PC-3 (cell line): ENCODE data around the gene GNB2. TPM values are rescaled to one million over a fixed set of nuclear protein-coding genes. Genes with fewer than 3 reads are reported as not detected.

Experiments
- ATAC-seq: fragments of 200-7000 bp; cut with Tn5 transposase; 2 replicates; pipeline ENCODE4 v1.9.1; 2020; ENCODE audit warnings: mild to moderate bottlenecking, moderate library complexity
- BruUV-seq: library from RNA; stranded (reverse); fragments of 400-500 nt; replicated peaks from 2 replicates; lab custom pipeline; 2021; lab: Mats Ljungman, UMichigan
- CTCF ChIA-PET: fragments of 300-600 bp; sonication (Branson Sonifier 250); formaldehyde crosslinking; loops from one replicate; lab custom pipeline; 2022; ENCODE audit warnings: antibody characterized with exemption; lab: Charles Lee
- POLR2A ChIA-PET: fragments of 300-600 bp; sonication (Branson Sonifier 250); formaldehyde crosslinking; loops from one replicate; lab custom pipeline; 2022; ENCODE audit warnings: antibody characterized with exemption; ENCODE audit not compliant: unreplicated experiment; lab: Charles Lee
- DNase-seq: peaks from one replicate; pipeline ENCODE4 v3.0.0-alpha.2; 2015
- H2AFZ ChIP-seq: fragments of 300-600 bp; sonication (generic); 2 replicates; pipeline ENCODE4 v1.6.0; 2016; ENCODE audit warnings: antibody characterized with exemption, low read length
- H3F3A ChIP-seq: fragments of 300-600 bp; sonication (generic); one replicate; pipeline ENCODE4 v1.6.0; 2017; ENCODE audit warnings: antibody characterized with exemption, low read length, control low read depth, mild to moderate bottlenecking; ENCODE audit not compliant: unreplicated experiment
- H3K27ac ChIP-seq: fragments of 300-600 bp; sonication (generic); 2 replicates; pipeline ENCODE4 v1.5.1; 2016; ENCODE audit warnings: mild to moderate bottlenecking, low read length
- H3K27me3 ChIP-seq: fragments of 300-600 bp; sonication (generic); 2 replicates; pipeline ENCODE4 v1.6.1; 2016; ENCODE audit warnings: low read length, mixed read lengths
- H3K36me3 ChIP-seq: fragments of 300-600 bp; sonication (generic); 2 replicates; pipeline ENCODE4 v1.6.1; 2016; ENCODE audit warnings: low read depth, mixed run types, low read length, mixed read lengths
- H3K4me1 ChIP-seq: fragments of 300-600 bp; sonication (generic); 2 replicates; pipeline ENCODE4 v1.5.1; 2016; ENCODE audit warnings: low read length; ENCODE audit not compliant: insufficient read depth
- H3K4me2 ChIP-seq: fragments of 300-600 bp; sonication (generic); 2 replicates; pipeline ENCODE4 v1.6.0; 2016; ENCODE audit warnings: low read length
- H3K4me3 ChIP-seq: fragments of 300-600 bp; sonication (generic); 2 replicates; pipeline ENCODE4 v1.5.1; 2016; ENCODE audit warnings: mild to moderate bottlenecking, low read length, mixed read lengths
- H3K79me2 ChIP-seq: fragments of 300-600 bp; sonication (generic); 2 replicates; pipeline ENCODE4 v1.6.1; 2017; ENCODE audit warnings: low read length, mixed read lengths
- H3K9ac ChIP-seq: fragments of 300-600 bp; sonication (generic); 2 replicates; pipeline ENCODE4 v1.6.0; 2016; ENCODE audit warnings: mild to moderate bottlenecking, low read length
- H3K9me2 ChIP-seq: fragments of 300-600 bp; sonication (generic); replicated peaks from 2 replicates; pipeline ENCODE4 v1.6.1; 2016; ENCODE audit warnings: mixed run types, low read length, mixed read lengths
- H3K9me3 ChIP-seq: fragments of 300-600 bp; sonication (generic); 2 replicates; pipeline ENCODE4 v1.6.1; 2016; ENCODE audit warnings: low read length, mixed read lengths
- H4K20me1 ChIP-seq: fragments of 300-600 bp; sonication (generic); 2 replicates; pipeline ENCODE4 v1.6.1; 2016; ENCODE audit warnings: low read length, mixed read lengths
- EZH2 ChIP-seq: fragments of 300-600 bp; sonication (generic); IDR thresholded peaks from one replicate; pipeline ENCODE4 v1.6.1; 2017; ENCODE audit warnings: antibody characterized with exemption, mild to moderate bottlenecking, low read length; ENCODE audit not compliant: unreplicated experiment
- EZH2phosphoT487 ChIP-seq: fragments of 300-600 bp; sonication (generic); IDR thresholded peaks from 2 replicates; pipeline ENCODE4 v1.6.1; 2018; ENCODE audit warnings: mild to moderate bottlenecking, antibody characterized with exemption, low read length, borderline replicate concordance
- intact Hi-C: fragments of 100-400 bp; cut with micrococcal nuclease; formaldehyde crosslinking; loops from 2 replicates; pipeline ENCODE4 v1.9.0; 2023
- total RNA-seq: library from RNA; depleted of rRNA; stranded (reverse); fragments of >200 nt; gene quantifications from 2 replicates; pipeline ENCODE4 v1.2.3, GENCODE V29; 2014
- TF ChIP-seq, protein P1 (sequence below): fragments of 300-600 bp; sonication (generic); conservative IDR thresholded peaks from 2 replicates; pipeline ENCODE4 v1.5.1; 2017; ENCODE audit warnings: antibody characterized with exemption, low read depth, mild to moderate bottlenecking, low read length

Gene GNB2
- total RNA-seq, 1 experiment from 2014 or later: 164 TPM

DNA sequence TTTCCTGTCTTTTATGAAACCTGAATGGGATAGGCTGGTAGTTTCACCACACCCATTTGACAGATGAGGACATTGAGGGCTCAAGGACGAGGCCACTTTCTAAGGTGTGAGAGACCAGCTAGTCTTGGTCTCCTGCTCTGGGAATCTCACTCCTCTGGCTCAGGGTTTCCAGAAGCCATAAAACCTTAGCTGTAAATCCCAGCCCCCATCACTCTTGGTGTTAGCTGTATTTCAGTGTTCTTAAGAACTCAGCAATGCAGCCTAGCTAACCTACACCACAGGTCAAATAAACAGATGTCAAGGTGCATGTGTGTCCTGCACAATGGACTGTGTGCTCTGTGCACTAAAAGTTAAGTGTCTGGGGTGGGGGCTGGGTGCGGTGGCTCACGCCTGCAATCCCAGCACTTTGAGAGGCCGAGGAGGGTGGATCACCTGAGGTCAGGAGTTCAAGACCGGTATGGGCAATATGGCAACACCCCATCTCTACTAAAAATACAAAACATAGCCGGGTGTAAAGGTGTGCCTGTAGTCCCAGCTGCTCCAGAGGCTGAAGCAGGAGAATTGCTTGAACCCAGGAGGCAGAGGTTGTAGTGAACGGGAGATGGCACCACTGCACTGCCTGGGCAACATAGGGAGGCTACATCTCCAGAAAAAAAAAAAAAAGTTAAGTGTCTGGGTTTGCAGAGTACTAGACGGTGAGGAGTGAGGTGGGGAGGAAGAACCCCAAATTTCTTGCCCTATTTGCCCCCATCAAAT, 46.2 kb downstream of the GNB2 start:
- intact Hi-C loops: no loop called here
- Histone ChIP-seq H3K4me2 (no peak overlapping the region), H4K20me1 (no peaks in the 10 kb centered on the region), H3K9ac (no peak overlapping the region), H3K79me2 (no peaks in the 10 kb centered on the region), H3K9me2 (no peaks in the 10 kb centered on the region), H3F3A (no peaks in the 10 kb centered on the region), H3K36me3 (no peaks in the 10 kb centered on the region), H3K9me3 (no peaks in the 10 kb centered on the region), H3K4me1 (no peaks in the 10 kb centered on the region), H3K4me3 (no peak overlapping the region), H3K27ac (no peak overlapping the region), H3K27me3 (no peaks in the 10 kb centered on the region), H2AFZ (no peak overlapping the region)
- ChIA-PET CTCF (interaction anchor here (0.5 to 0.9 kb wide), 3 partner anchors 14 to 132 kb away, joined by 3 to 5 read pairs (median 5); partner anchors contain the start of gene POP7), POLR2A (no interaction called here)
- peak; percentile 16 for DNase-seq
- TF ChIP-seq EZH2phosphoT487: no peak
- TF ChIP-seq, protein P1, sequence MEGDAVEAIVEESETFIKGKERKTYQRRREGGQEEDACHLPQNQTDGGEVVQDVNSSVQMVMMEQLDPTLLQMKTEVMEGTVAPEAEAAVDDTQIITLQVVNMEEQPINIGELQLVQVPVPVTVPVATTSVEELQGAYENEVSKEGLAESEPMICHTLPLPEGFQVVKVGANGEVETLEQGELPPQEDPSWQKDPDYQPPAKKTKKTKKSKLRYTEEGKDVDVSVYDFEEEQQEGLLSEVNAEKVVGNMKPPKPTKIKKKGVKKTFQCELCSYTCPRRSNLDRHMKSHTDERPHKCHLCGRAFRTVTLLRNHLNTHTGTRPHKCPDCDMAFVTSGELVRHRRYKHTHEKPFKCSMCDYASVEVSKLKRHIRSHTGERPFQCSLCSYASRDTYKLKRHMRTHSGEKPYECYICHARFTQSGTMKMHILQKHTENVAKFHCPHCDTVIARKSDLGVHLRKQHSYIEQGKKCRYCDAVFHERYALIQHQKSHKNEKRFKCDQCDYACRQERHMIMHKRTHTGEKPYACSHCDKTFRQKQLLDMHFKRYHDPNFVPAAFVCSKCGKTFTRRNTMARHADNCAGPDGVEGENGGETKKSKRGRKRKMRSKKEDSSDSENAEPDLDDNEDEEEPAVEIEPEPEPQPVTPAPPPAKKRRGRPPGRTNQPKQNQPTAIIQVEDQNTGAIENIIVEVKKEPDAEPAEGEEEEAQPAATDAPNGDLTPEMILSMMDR: peak; percentile 32
- peak; percentile 45; the same call in 1 of the 2 replicates for ATAC-seq
- BruUV-seq: no TSS peak

DNA sequence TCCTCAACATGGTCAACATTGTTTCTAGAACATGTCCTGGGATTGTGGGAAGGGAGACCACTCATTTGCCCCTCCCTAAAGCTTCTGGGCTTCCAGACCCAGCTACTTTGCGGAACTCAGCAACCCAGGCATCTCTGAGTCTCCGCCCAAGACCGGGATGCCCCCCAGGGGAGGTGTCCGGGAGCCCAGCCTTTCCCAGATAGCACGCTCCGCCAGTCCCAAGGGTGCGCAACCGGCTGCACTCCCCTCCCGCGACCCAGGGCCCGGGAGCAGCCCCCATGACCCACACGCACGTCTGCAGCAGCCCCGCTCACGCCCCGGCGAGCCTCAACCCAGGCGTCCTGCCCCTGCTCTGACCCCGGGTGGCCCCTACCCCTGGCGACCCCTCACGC, 46.7 kb downstream of the GNB2 start, which contains the start of gene EPO:
Gene EPO (plus strand): TSS at position 190 of the 392 bp plus-strand sequence. CDS start 513 bp downstream, outside the sequence.
- no peak within 1 kb of the TSS for H3K27ac ChIP-seq
- no peak for ATAC-seq
- intact Hi-C loops: no loop called here
- TF ChIP-seq, protein P1: no peak
- no peak for TF ChIP-seq EZH2
- TF ChIP-seq EZH2phosphoT487: no peak
- H3K79me2 ChIP-seq: no peaks in the 10 kb centered on the region
- H3K4me1 ChIP-seq: no peaks in the 10 kb centered on the region
- H2AFZ ChIP-seq: no peak within 1 kb of the TSS
- H3K36me3 ChIP-seq: no peaks in the 10 kb centered on the region
- H3K9ac ChIP-seq: no peak within 1 kb of the TSS
- H3K9me2 ChIP-seq: no peaks in the 10 kb centered on the region
- BruUV-seq: no TSS peak
- no peak within 1 kb of the TSS for H3K4me3 ChIP-seq
- H3K27me3 ChIP-seq: no peaks in the 10 kb centered on the region
- DNase-seq: no peak
- ChIA-PET POLR2A (no interaction called here), CTCF (interaction anchor here (0.7 kb wide), 1 partner anchor 74 kb away, joined by 5 read pairs; no protein-coding TSS in a partner anchor)
- H3K9me3 ChIP-seq: no peaks in the 10 kb centered on the region
- no peak within 1 kb of the TSS for H3K4me2 ChIP-seq
- no peaks in the 10 kb centered on the region for H4K20me1 ChIP-seq
- H3F3A ChIP-seq: no peaks in the 10 kb centered on the region
